ENCODE data around the gene MRPL17.

- peak; percentile 65 for TF ChIP-seq CTCF (conservative IDR thresholded peaks at IDR 0.05; ENCODE audit: low read depth, low read length)
- no peak for TF ChIP-seq EZH2 (IDR thresholded peaks at IDR 0.05; ENCODE audit: borderline replicate concordance, low read depth, low read length, poor library complexity, severe bottlenecking)
Observed at GRCh38 chr11:6667733-6668374, 15.3 kb downstream of the MRPL17 start.

Data from A673 (cell line).